GM20000 (cell line): ENCODE measurements around the gene STX8.

Experiments used
- DNase-seq: peaks from one replicate; pipeline ENCODE4 v3.0.0; 2012; ENCODE audit warnings: low spot score
- TF ChIP-seq, protein P1 (sequence below): IDR thresholded peaks from 2 replicates; pipeline ENCODE4 v1.5.1; 2012; ENCODE audit warnings: mild to moderate bottlenecking, control low read depth; ENCODE audit errors: extremely low read depth, missing control alignments

The STX8 gene

DNA sequence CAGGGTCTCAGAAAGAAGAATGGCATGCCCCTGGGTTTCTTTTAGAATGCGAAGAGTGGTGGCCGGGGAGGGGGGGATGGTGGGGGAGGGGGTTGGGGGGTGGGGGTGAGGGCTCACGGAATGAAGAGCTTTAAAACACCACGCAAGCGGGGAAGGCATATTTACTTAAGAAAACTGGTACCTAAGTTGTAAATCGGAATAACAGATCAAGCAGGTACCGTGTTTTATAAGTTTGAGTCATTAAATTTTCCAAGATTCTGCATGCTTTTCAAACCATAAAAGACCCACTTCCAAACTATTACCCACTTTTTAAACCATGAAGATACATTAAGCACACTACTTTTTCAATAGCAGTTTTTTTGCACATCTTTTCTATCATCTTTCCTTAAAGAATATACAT, 130.2 kb downstream of the STX8 start:
- DNase-seq: no peak
- TF ChIP-seq, protein P1, sequence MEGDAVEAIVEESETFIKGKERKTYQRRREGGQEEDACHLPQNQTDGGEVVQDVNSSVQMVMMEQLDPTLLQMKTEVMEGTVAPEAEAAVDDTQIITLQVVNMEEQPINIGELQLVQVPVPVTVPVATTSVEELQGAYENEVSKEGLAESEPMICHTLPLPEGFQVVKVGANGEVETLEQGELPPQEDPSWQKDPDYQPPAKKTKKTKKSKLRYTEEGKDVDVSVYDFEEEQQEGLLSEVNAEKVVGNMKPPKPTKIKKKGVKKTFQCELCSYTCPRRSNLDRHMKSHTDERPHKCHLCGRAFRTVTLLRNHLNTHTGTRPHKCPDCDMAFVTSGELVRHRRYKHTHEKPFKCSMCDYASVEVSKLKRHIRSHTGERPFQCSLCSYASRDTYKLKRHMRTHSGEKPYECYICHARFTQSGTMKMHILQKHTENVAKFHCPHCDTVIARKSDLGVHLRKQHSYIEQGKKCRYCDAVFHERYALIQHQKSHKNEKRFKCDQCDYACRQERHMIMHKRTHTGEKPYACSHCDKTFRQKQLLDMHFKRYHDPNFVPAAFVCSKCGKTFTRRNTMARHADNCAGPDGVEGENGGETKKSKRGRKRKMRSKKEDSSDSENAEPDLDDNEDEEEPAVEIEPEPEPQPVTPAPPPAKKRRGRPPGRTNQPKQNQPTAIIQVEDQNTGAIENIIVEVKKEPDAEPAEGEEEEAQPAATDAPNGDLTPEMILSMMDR: no peak

DNA sequence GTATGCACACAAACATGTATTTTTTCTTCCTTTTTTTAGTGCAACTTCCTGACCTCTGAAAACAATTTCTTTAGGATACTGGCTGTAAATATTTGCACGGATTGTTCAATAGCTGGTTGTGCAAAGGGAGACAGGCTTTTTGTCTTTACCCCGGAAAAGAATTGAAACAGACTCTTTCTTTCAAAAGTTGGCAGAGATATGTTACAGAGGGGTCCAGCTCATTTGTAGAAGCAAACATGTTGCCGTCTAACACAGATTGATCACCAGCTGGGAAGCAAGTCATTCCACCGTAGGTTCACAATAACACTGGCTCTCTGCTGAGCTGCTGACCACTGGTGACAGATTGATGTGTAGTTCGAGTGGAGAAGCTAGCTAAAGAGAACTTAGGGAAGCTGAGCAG, 130.9 kb downstream of the STX8 start:
- DNase-seq: no peak
- TF ChIP-seq, protein P1: no peak

DNA sequence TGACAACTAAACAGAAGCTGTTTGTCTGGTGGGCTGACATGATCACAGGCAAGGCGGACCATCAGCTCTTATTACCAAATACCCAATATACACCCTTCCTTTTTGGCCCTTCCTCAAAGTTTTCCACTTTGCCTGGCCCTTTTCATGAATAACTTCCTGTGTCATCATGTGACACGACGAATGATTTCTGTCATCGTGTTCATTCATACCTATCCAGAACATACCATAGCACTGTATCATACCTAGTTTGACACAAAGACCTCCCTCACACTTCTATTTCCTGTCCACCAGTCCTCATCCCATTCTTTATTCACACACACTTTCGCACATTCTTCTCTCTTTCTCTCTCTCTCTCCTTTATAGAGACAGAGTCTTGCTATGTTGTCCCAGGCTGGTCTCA, 131.8 kb downstream of the STX8 start:
- TF ChIP-seq, protein P1: no peak
- no peak for DNase-seq

DNA sequence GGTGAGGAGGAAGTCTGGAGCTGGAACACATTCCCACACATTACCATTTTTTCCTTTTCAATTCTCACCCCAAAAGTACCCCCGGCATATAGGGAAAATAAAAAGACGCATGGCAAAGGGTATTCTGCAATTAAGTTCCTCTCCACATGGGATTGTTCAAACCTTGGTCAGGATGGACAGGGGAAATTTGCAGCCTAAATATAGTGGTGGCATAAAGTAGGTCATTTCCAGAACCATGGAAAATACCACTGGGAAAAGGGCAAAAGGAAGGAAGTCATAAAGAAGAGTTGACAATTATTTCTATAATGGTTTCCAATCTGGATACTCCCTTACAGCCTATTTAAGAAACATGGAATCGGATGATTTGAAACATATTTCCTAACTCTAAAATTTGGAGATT, 135.8 kb downstream of the STX8 start:
- TF ChIP-seq, protein P1: no peak
- no peak for DNase-seq

DNA sequence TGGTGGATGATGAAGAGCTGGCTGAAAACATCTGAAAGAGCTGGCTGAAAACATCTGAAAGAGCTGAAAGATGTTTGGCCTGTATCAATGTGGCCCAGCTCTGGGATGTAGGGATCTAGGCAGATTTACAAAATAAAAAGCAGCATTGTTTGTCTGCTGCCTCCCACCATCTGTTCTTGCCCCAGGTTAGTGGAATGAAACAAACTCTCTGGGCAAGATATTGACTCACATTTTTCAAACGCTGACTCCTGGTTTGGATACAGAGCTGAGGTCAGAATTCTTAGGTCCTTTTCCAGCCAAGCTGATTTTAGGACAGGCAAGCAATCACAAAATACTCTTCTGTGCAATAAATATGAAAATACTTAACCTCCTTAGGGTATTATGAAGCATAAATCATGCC, 139.0 kb downstream of the STX8 start:
- no peak for DNase-seq
- TF ChIP-seq, protein P1: no peak

DNA sequence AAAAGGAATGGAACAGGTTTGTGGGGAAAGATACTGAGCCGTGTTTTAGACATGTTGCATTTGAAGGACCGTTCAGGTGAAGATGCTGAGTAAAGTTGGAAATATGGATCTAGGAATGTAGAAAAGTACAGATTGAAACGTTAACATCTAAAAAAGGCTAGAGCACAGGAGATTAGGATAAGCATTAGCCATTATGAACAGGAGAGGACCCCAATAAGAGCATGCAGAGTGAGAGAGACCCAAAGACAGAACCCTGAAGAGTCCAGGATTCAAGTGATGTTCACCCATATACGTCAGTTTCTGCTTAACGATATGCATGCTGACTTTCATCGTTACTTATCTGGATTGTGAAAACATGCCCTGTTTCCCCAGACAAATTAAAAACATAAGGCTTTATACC, 140.5 kb downstream of the STX8 start:
- TF ChIP-seq, protein P1: no peak

DNA sequence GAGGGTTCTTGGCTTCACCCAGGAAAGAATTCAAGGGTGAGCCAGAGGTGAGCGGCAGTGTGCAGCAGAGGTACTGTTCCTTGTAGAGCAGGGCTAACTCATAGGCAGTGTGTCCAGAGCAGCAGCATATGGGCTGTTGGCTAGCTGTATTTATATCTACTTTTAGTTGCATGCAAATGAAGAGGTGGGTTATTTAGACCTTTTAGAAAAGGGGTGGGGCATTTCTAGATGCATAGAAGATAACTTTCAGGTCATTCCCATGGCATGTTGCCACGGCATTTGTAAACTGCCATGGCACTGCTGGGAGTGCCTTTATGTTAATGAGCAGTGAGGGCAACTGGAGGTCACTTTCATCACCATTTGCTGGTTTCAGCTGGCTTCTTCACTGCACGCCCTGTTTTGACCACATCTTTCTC, 141.0 kb downstream of the STX8 start:
- TF ChIP-seq, protein P1: no peak
- no peak for DNase-seq

More for the DNA sequence above, 140.5 kb downstream of the STX8 start:
- no peak for DNase-seq

DNA sequence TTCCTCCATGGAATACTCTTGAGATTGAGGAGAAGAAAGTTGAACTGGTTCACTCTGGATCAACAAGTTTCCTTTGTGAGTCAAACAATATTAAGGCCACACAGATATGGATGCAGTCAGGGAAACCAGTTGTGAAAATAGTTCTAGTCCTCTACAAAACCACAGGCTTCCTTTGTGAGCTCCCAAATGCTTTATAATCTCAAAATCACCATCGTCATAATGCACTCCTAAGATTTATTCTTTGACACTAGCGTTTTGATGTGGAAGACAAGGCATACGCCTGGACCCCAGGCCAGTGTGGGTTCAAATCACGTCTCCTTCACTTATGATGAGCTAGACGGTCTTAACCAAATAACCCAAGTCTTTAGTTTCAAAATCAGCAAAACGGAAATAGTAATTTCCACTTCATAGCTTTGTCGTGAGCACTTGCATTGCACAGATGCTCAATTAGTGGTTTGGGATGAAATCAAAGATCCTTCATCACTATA, 142.6 kb downstream of the STX8 start:
- TF ChIP-seq, protein P1: no peak
- no peak for DNase-seq
